ENCODE measurements around the gene VEPH1.

DNA sequence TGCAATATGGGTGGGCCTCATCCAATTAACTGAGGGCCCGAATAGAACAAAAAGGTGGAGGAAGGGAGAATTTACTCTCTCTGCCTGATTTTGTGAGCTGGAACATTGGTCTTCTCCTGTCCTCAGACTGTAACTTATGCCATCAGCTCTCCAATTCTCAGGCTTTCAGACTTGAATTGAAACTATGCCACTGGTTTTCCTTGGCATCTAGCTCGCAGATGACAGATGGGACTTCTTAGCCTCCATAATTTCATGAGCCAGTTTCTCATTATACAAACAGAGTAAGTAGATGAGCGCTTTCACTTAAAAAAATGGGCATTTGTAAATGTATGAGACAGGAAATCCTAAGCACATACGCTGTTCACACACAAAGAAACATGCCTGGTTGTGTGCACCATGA lies 75.3 kb downstream of the VEPH1 start:
- TF ChIP-seq, protein P1, sequence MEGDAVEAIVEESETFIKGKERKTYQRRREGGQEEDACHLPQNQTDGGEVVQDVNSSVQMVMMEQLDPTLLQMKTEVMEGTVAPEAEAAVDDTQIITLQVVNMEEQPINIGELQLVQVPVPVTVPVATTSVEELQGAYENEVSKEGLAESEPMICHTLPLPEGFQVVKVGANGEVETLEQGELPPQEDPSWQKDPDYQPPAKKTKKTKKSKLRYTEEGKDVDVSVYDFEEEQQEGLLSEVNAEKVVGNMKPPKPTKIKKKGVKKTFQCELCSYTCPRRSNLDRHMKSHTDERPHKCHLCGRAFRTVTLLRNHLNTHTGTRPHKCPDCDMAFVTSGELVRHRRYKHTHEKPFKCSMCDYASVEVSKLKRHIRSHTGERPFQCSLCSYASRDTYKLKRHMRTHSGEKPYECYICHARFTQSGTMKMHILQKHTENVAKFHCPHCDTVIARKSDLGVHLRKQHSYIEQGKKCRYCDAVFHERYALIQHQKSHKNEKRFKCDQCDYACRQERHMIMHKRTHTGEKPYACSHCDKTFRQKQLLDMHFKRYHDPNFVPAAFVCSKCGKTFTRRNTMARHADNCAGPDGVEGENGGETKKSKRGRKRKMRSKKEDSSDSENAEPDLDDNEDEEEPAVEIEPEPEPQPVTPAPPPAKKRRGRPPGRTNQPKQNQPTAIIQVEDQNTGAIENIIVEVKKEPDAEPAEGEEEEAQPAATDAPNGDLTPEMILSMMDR (IDR thresholded peaks at IDR 0.05): no peak
- TF ChIP-seq POLR2A (IDR thresholded peaks at IDR 0.05): no peak
